ENCODE results near the gene RAI1. TPM values are rescaled to one million over a fixed set of nuclear protein-coding genes. Genes with fewer than 3 reads are reported as not detected.

Gene RAI1
- total RNA-seq, 1 experiment from 2014 or later: 46.8 TPM

DNA sequence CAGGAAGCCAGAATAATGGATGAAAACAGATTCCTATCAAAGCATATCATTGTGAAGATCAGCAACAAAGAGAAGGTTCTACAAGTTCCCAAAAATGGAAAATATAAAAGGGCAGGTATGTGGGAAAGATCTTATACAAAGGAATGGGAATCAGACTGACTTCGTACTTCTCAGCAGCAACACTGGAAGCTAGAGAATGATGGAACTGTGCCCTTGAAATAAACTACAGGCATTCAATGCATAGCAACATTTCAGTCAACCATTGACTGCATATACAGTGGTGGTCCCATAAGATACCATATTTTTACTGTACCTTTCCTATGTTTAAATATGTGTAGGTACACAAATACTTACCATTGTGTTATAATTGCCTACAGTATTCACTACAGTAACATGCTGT, 30.3 kb upstream of the RAI1 start:
- DNase-seq (ENCODE audit: low spot score): no peak
- Histone ChIP-seq H3K9me3 (ENCODE audit: low read depth, low read length, poor library complexity, severe bottlenecking) (no peaks in the 10 kb centered on the region), H3K4me1 (ENCODE audit: insufficient read depth, low read length, poor library complexity, severe bottlenecking) (no peaks in the 10 kb centered on the region), H3K27me3 (replicated peaks; ENCODE audit: insufficient read depth, low read depth, low read length, poor library complexity) (no peaks in the 10 kb centered on the region), H3K36me3 (ENCODE audit: insufficient read depth, low read length, poor library complexity, severe bottlenecking) (no peaks in the 10 kb centered on the region), H3K4me3 (ENCODE audit: low read depth, low read length, poor library complexity, severe bottlenecking) (no peak overlapping the region), H3K27ac (ENCODE audit: low read depth, low read length, poor library complexity, severe bottlenecking) (no peak overlapping the region)
- intact Hi-C loops (cut with micrococcal nuclease; ENCODE audit: unreplicated experiment): no loop called here
- POLR2A ChIA-PET (ENCODE audit: low non-redundant PET): no interaction called here
- CTCF ChIA-PET: no interaction called here
- BruUV-seq (replicated peaks): no TSS peak
- no peak for TF ChIP-seq EZH2 (IDR thresholded peaks at IDR 0.05; ENCODE audit: borderline replicate concordance, low read depth, low read length, poor library complexity, severe bottlenecking)
- TF ChIP-seq, protein P1, sequence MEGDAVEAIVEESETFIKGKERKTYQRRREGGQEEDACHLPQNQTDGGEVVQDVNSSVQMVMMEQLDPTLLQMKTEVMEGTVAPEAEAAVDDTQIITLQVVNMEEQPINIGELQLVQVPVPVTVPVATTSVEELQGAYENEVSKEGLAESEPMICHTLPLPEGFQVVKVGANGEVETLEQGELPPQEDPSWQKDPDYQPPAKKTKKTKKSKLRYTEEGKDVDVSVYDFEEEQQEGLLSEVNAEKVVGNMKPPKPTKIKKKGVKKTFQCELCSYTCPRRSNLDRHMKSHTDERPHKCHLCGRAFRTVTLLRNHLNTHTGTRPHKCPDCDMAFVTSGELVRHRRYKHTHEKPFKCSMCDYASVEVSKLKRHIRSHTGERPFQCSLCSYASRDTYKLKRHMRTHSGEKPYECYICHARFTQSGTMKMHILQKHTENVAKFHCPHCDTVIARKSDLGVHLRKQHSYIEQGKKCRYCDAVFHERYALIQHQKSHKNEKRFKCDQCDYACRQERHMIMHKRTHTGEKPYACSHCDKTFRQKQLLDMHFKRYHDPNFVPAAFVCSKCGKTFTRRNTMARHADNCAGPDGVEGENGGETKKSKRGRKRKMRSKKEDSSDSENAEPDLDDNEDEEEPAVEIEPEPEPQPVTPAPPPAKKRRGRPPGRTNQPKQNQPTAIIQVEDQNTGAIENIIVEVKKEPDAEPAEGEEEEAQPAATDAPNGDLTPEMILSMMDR (conservative IDR thresholded peaks at IDR 0.05; ENCODE audit: low read depth, low read length): no peak

DNA sequence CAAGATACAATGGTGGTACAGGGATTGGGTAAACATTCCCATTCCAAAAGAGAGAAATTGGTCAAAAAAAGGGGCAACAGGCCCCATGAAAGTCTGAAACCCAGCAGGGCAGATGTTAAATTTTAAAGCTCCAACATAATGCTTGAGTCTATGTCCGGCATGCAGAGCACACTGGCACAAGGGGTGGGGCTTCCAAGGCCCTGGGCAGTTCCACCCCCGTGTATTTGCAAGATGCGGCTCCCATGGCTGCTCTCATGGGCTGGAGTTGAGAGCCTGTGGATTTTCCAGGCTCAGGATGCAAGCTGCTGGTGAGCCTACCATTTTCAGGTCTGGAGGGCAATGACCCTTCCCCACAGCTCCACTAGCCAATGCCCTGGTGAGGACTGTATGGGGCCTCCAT, 27.9 kb upstream of the RAI1 start:
- Histone ChIP-seq H3K36me3 (ENCODE audit: insufficient read depth, low read length, poor library complexity, severe bottlenecking) (no peaks in the 10 kb centered on the region), H3K9me3 (ENCODE audit: low read depth, low read length, poor library complexity, severe bottlenecking) (peaks cover 3% of the 10 kb centered on the region), H3K27ac (ENCODE audit: low read depth, low read length, poor library complexity, severe bottlenecking) (no peak overlapping the region), H3K27me3 (replicated peaks; ENCODE audit: insufficient read depth, low read depth, low read length, poor library complexity) (no peaks in the 10 kb centered on the region), H3K4me1 (ENCODE audit: insufficient read depth, low read length, poor library complexity, severe bottlenecking) (no peaks in the 10 kb centered on the region), H3K4me3 (ENCODE audit: low read depth, low read length, poor library complexity, severe bottlenecking) (no peak overlapping the region)
- POLR2A ChIA-PET (ENCODE audit: low non-redundant PET): no interaction called here
- CTCF ChIA-PET: no interaction called here
- DNase-seq (ENCODE audit: low spot score): no peak
- BruUV-seq (replicated peaks): no TSS peak
- intact Hi-C loops (cut with micrococcal nuclease; ENCODE audit: unreplicated experiment): no loop called here
- no peak for TF ChIP-seq EZH2 (IDR thresholded peaks at IDR 0.05; ENCODE audit: borderline replicate concordance, low read depth, low read length, poor library complexity, severe bottlenecking)
- TF ChIP-seq, protein P1 (conservative IDR thresholded peaks at IDR 0.05; ENCODE audit: low read depth, low read length): no peak

DNA sequence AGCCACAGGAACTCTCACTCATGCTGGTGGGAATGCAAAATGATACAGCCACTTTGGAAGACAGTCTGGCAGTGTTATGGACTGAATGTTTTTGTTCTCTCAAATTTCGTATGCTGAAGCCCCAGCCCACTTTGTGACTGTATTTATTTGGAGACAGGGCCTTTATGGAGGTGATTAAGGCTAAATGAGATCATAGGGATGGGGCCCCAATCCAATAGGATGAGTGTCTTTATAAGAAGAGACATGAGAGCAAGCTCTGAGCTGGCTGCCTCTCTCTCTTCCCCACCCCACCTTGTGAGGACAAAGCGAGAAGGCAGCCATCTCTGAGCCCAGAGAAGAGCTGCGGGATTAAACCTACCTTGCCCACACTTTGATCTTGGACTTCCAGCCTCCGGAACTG, 21.9 kb upstream of the RAI1 start:
- H3K4me1 ChIP-seq (ENCODE audit: insufficient read depth, low read length, poor library complexity, severe bottlenecking): peaks cover 12% of the 10 kb centered on the region
- TF ChIP-seq, protein P1 (conservative IDR thresholded peaks at IDR 0.05; ENCODE audit: low read depth, low read length): no peak
- TF ChIP-seq EZH2 (IDR thresholded peaks at IDR 0.05; ENCODE audit: borderline replicate concordance, low read depth, low read length, poor library complexity, severe bottlenecking): no peak
- POLR2A ChIA-PET (ENCODE audit: low non-redundant PET): no interaction called here
- H3K27ac ChIP-seq (ENCODE audit: low read depth, low read length, poor library complexity, severe bottlenecking): no peak overlapping the region
- no peaks in the 10 kb centered on the region for H3K36me3 ChIP-seq (ENCODE audit: insufficient read depth, low read length, poor library complexity, severe bottlenecking)
- H3K9me3 ChIP-seq (ENCODE audit: low read depth, low read length, poor library complexity, severe bottlenecking): peaks cover 13% of the 10 kb centered on the region
- intact Hi-C loops (cut with micrococcal nuclease; ENCODE audit: unreplicated experiment): no loop called here
- H3K27me3 ChIP-seq (replicated peaks; ENCODE audit: insufficient read depth, low read depth, low read length, poor library complexity): no peaks in the 10 kb centered on the region
- CTCF ChIA-PET: no interaction called here
- no peak for DNase-seq (ENCODE audit: low spot score)
- no TSS peak for BruUV-seq (replicated peaks)
- H3K4me3 ChIP-seq (ENCODE audit: low read depth, low read length, poor library complexity, severe bottlenecking): no peak overlapping the region
